GM12891 (cell line): Measurements from ENCODE around the gene MAK.
"Not testable (repeated sequence)": the region's sequence is repeated elsewhere in the genome, so short reads cannot be mapped to it uniquely, and the experiment has no call there.

Experiments
- DNase-seq: peaks from one replicate; pipeline ENCODE4 v3.0.0; 2011; ENCODE audit warnings: low spot score; ENCODE audit not compliant: insufficient read length
- FAIRE-seq: peaks from 2 replicates; lab custom pipeline; 2011; peaks lifted over from hg19 to GRCh38; lab: Jason Lieb, UNC
- PAX5 ChIP-seq: IDR thresholded peaks from 2 replicates; pipeline ENCODE4 v1.6.1; 2011; ENCODE audit warnings: low read length, moderate library complexity, mild to moderate bottlenecking; ENCODE audit not compliant: insufficient read depth, severe bottlenecking
- POLR2A ChIP-seq: IDR thresholded peaks from 2 replicates; pipeline ENCODE4 v1.6.1; 2011; ENCODE audit warnings: low read depth, low read length, control low read depth
- POLR2AphosphoS5 ChIP-seq: IDR thresholded peaks from 2 replicates; pipeline ENCODE4 v1.6.1; 2011; ENCODE audit warnings: low read depth, low read length, control low read depth
- POU2F2 ChIP-seq: IDR thresholded peaks from 2 replicates; pipeline ENCODE4 v1.6.1; 2011; ENCODE audit warnings: low read depth, mild to moderate bottlenecking, control low read depth, low read length, moderate library complexity
- SPI1 ChIP-seq: IDR thresholded peaks from 2 replicates; pipeline ENCODE4 v1.6.1; 2011; ENCODE audit warnings: low read depth, low read length, control low read depth
- TAF1 ChIP-seq: IDR thresholded peaks from 2 replicates; pipeline ENCODE4 v1.6.1; 2011; ENCODE audit warnings: low read depth, low read length, control low read depth

MAK gene

DNA sequence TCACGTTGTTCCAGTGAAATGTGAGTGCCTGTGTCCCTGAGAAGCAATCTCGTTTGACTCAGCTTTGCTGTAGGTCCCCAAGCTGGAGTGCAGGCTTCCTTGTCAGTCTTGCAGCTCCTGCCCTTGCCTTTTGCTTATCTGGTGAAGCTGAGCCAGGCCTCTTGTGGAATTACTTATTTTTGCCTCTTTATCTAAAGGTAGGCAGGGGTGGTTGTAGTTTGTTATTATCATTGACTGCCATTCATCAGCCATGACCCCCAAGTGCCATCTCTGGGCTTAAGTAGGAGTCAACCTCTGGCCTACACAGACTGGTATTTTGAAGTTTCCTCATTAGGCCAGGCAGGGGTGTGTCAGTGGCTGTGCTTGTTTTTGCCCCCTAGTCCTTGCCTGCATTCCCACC, 88.6 kb downstream of the MAK start:
- DNase-seq (no peak), FAIRE-seq (no peak)
- TF ChIP-seq POU2F2 (no peak), TAF1 (no peak), POLR2AphosphoS5 (no peak), POLR2A (no peak), PAX5 (no peak), SPI1 (no peak)

GRCh38 chr6:10747251-10747972, 90.9 kb downstream of the MAK start, which contains the start of gene TMEM14B:
TSS of gene TMEM14B (plus strand) at chr6:10747805. CDS start at chr6:10749246, 1,441 bp downstream.
- DNase-seq, result peak; percentile 97
- TF ChIP-seq POU2F2 (no peak), TAF1 (peak; percentile 60; the same call in 1 of the 2 replicates), POLR2A (peak; percentile 91), POLR2AphosphoS5 (peak; percentile 88), SPI1 (0 out of 2 replicates have a peak, but pooled peaks have one; percentile 7), PAX5 (no peak)
- peak; percentile 94 for FAIRE-seq

DNA sequence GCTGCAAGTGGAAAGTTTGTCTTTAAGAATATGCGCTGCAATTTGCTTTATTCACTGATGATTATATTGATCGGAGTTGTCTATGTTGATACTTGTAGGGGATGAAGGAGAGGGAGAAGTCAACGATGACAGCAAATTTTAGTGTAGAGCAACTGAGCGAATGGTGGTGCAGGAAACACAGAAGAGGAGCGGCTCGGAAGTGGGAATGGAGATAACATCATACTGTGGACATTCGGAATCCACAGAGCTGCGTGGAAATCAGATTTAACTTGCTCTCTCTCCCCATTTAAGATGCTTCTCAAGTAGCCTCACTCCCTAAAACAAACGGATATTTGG, 91.5 kb downstream of the MAK start:
- peak; percentile 28 for FAIRE-seq
- no peak for DNase-seq
- TF ChIP-seq TAF1 (no peak), POU2F2 (no peak), PAX5 (no peak)

DNA sequence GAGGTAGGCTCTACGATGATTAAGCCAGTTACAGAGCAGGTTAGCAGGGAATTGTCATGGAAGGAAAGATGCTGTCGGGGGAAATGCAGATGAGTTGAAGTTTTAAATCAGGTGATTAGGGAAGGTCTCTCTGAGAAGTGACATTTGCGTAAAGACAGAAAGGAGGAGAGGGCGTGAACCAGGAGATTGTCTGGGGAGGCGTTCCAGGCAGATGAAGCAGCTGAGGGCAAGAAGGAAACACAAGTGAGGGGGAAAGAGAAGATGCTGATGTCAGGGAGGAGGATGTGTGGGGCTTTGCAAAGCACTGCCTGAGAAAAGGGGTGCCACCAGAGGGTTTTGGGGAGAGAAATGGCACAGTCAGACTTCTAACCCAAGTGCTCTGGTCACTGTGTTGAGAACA, 93.2 kb downstream of the MAK start:
- FAIRE-seq, result no peak
- no peak for TF ChIP-seq POLR2AphosphoS5
- TF ChIP-seq POLR2A, result no peak
- no peak for TF ChIP-seq PAX5
- no peak for TF ChIP-seq TAF1
- TF ChIP-seq POU2F2, result no peak
- no peak for TF ChIP-seq SPI1
- no peak for DNase-seq

DNA sequence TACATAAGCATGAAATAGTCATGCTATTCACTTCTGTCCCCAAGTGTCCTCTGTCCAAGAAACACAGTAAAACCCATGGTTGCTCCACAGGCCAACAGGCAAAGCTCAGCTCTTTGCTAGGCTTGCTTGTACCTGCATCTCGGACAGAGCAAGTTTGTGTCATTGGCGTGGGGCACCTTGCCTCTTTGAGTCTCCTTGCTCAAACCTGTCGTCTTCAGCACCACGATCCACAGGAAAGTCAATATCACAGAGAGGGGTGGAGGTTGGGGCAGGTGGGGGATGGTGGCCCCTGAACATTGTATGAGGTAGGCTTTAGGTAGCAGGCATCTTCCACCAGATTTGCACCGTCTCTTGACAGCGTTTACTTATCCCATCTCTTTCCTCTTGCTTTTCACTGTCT, 94.8 kb downstream of the MAK start:
- TF ChIP-seq TAF1 (no peak), POLR2AphosphoS5 (no peak)
- DNase-seq (no peak), FAIRE-seq (no peak)

GRCh38 chr6:10742251-10742650, 96.1 kb downstream of the MAK start:
- FAIRE-seq (no peak), DNase-seq (no peak)
- TF ChIP-seq SPI1, result no peak
- no peak for TF ChIP-seq POU2F2
- no peak for TF ChIP-seq POLR2A
- TF ChIP-seq PAX5, result no peak

GRCh38 chr6:10741643-10742042, 96.7 kb downstream of the MAK start:
- FAIRE-seq, DNase-seq: not testable (repeated sequence)

- DNase-seq (no peak), FAIRE-seq (no peak)
- TF ChIP-seq POLR2A (no peak), POLR2AphosphoS5 (no peak), SPI1 (no peak), PAX5 (no peak), TAF1 (no peak), POU2F2 (no peak)
Measured at GRCh38 chr6:10740061-10740460, 98.3 kb downstream of the MAK start.

GRCh38 chr6:10736731-10737130, 101.6 kb downstream of the MAK start:
- no peak for FAIRE-seq
- DNase-seq, result no peak
- no peak for TF ChIP-seq TAF1
- no peak for TF ChIP-seq PAX5
- TF ChIP-seq POLR2AphosphoS5, result no peak
- TF ChIP-seq SPI1, result no peak
- no peak for TF ChIP-seq POLR2A
- no peak for TF ChIP-seq POU2F2

GRCh38 chr6:10733863-10734262, 104.5 kb downstream of the MAK start:
- TF ChIP-seq SPI1 (no peak), POLR2A (no peak), TAF1 (no peak), PAX5 (no peak)
- DNase-seq (no peak), FAIRE-seq (no peak)
